Activated CD4-positive, CD25-positive, alpha-beta regulatory T cell treated with anti-CD3 and anti-CD28 coated beads, Interleukin-2, amount 50 U/mL, for 72 hours (primary cell): ENCODE results near the gene PRUNE2.

Experiments
- DNase-seq: peaks from one replicate; pipeline ENCODE4 v3.0.0; 2021

The PRUNE2 gene

GRCh38 chr9:76561900-76562299 lies 344.0 kb downstream of the PRUNE2 start:
- DNase-seq, result no peak
